HepG2 (cell line): ENCODE measurements around the gene EPB41L1. TPM values are rescaled to one million over a fixed set of nuclear protein-coding genes. Genes with fewer than 3 reads are reported as not detected.

Source experiments
- CBX5 ChIP-seq: sonication (generic); formaldehyde crosslinking; IDR thresholded peaks from 2 replicates; pipeline ENCODE4 v1.4.0; 2020; ENCODE audit warnings: missing genetic modification reagents, borderline replicate concordance
- HNRNPH1 ChIP-seq: fragments of 200-400 bp; formaldehyde crosslinking; optimal IDR thresholded peaks from 2 replicates; pipeline ENCODE3; 2017; ENCODE audit warnings: mild to moderate bottlenecking, low read depth, low read length
- HNRNPL ChIP-seq: fragments of 200-400 bp; formaldehyde crosslinking; IDR thresholded peaks from 2 replicates; pipeline ENCODE4 v1.6.1; 2017; ENCODE audit warnings: mild to moderate bottlenecking, low read depth, low read length
- KDM1A ChIP-seq: IDR thresholded peaks from 2 replicates; pipeline ENCODE4 v1.6.1; 2016; ENCODE audit warnings: missing compliant biosample characterization
- KDM5A ChIP-seq: fragments of 200-600 bp; sonication (generic); IDR thresholded peaks from 2 replicates; pipeline ENCODE4 v1.7.0; 2018; ENCODE audit warnings: antibody characterized with exemption, mild to moderate bottlenecking, low read length, borderline replicate concordance
- KLF11 ChIP-seq: IDR thresholded peaks from 2 replicates; pipeline ENCODE4 v1.6.1; 2016; ENCODE audit warnings: missing compliant biosample characterization
- KLF9 ChIP-seq: IDR thresholded peaks from 2 replicates; pipeline ENCODE4 v1.6.1; 2016; ENCODE audit warnings: low read depth
- KMT2B ChIP-seq: IDR thresholded peaks from 2 replicates; pipeline ENCODE4 v1.6.1; 2016; ENCODE audit warnings: missing genetic modification reagents, missing compliant biosample characterization
- MAFK ChIP-seq, 2 experiments: IDR thresholded peaks in 1 of 2; conservative IDR thresholded peaks in 1 of 2; 2 replicates each; pipeline ENCODE4 v1.6.1; 2011; ENCODE audit warnings: improper control_type of control experiment in 2 of 2, low read length in 2 of 2
- MIXL1 ChIP-seq: IDR thresholded peaks from 2 replicates; pipeline ENCODE4 v1.6.1; 2016
- MXI1 ChIP-seq: IDR thresholded peaks from 3 replicates; pipeline ENCODE4 v1.6.1; 2012; ENCODE audit warnings: low read depth, low read length, inconsistent platforms, borderline replicate concordance
- SMYD3 ChIP-seq: sonication (generic); formaldehyde crosslinking; IDR thresholded peaks from 2 replicates; pipeline ENCODE4 v1.8.1; 2023; ENCODE audit warnings: mild to moderate bottlenecking, missing genetic modification reagents
- SOX5 ChIP-seq: IDR thresholded peaks from 2 replicates; pipeline ENCODE4 v1.6.1; 2016; ENCODE audit warnings: borderline replicate concordance
- ZBTB7A ChIP-seq: sonication (generic); formaldehyde crosslinking; IDR thresholded peaks from 2 replicates; pipeline ENCODE4 v1.8.0; 2022; ENCODE audit warnings: mild to moderate bottlenecking, missing genetic modification reagents
- ZEB1 ChIP-seq: IDR thresholded peaks from 2 replicates; pipeline ENCODE4 v1.6.1; 2012; ENCODE audit warnings: mild to moderate bottlenecking, low read depth, inconsistent platforms; ENCODE audit not compliant: insufficient replicate concordance
- ZFY ChIP-seq: sonication (generic); formaldehyde crosslinking; IDR thresholded peaks from 2 replicates; pipeline ENCODE4 v1.4.0; 2020; ENCODE audit warnings: missing genetic modification reagents
- ZHX2 ChIP-seq, 2 experiments: sonication (generic) in 1 of 2; formaldehyde crosslinking in 1 of 2; IDR thresholded peaks; 2 replicates each; pipeline versions ENCODE4 v1.6.1 to v1.9.0; 2014 to 2022; ENCODE audit warnings: antibody characterized with exemption in 1 of 2, borderline replicate concordance in 1 of 2, inconsistent platforms in 1 of 2, low read depth in 1 of 2, missing genetic modification reagents in 1 of 2
- ZMAT5 ChIP-seq: sonication (generic); formaldehyde crosslinking; IDR thresholded peaks from 2 replicates; pipeline ENCODE4 v1.5.0; 2020; ENCODE audit warnings: mild to moderate bottlenecking, low read depth, missing genetic modification reagents, borderline replicate concordance
- ZNF337 ChIP-seq: sonication (generic); formaldehyde crosslinking; IDR thresholded peaks from 2 replicates; pipeline ENCODE4 v1.5.1; 2020; ENCODE audit warnings: missing genetic modification reagents, low read depth, mild to moderate bottlenecking, borderline replicate concordance
- ZNF570 ChIP-seq: sonication (generic); formaldehyde crosslinking; IDR thresholded peaks from 2 replicates; pipeline ENCODE4 v1.4.0; 2020; ENCODE audit warnings: mild to moderate bottlenecking, missing genetic modification reagents, borderline replicate concordance
- ZNF616 ChIP-seq: sonication (generic); formaldehyde crosslinking; IDR thresholded peaks from 2 replicates; pipeline ENCODE4 v1.5.0; 2020; ENCODE audit warnings: low read depth, mild to moderate bottlenecking, missing genetic modification reagents
- ZSCAN21 ChIP-seq: sonication (generic); formaldehyde crosslinking; IDR thresholded peaks from 2 replicates; pipeline ENCODE4 v1.8.0; 2022; ENCODE audit warnings: mild to moderate bottlenecking, missing genetic modification reagents, moderate library complexity, borderline replicate concordance
- polyA plus RNA-seq, 8 experiments: library from polyadenylated mRNA; depleted of rRNA in 3 of 8; stranded (reverse) in 7 of 8; unstranded in 1 of 8; fragments of >200 nt; fragmentation: Illumina TruSeq in 4 of 8; extraction: Trizol in 4 of 8; gene quantifications; 2 replicates each; pipeline versions ENCODE4 v1.2.1 to v1.2.3, GENCODE V29; 2011 to 2016; ENCODE audit warnings: low read depth in 4 of 8, missing spikeins in 1 of 8, mixed read lengths in 1 of 8; ENCODE audit not compliant: insufficient read depth in 1 of 8
- total RNA-seq, 5 experiments: library from RNA; depleted of rRNA; stranded (reverse); fragments of >200 nt; fragmentation: Illumina TruSeq; extraction: Trizol; gene quantifications; 2 replicates each; pipeline ENCODE4 v1.2.3, GENCODE V29; 2016; ENCODE audit warnings: low read depth in 1 of 5
- TF ChIP-seq, protein P1 (sequence below): sonication (generic); formaldehyde crosslinking; IDR thresholded peaks from 2 replicates; pipeline ENCODE4 v1.8.0; 2022; ENCODE audit warnings: mild to moderate bottlenecking, missing genetic modification reagents, moderate library complexity

EPB41L1 gene
- total and polyA plus RNA-seq, 2 of the 13 experiments (the other 11 are each of a cell fraction or from before 2014, with no cell fraction given) = 16.7 to 39.0 TPM

DNA sequence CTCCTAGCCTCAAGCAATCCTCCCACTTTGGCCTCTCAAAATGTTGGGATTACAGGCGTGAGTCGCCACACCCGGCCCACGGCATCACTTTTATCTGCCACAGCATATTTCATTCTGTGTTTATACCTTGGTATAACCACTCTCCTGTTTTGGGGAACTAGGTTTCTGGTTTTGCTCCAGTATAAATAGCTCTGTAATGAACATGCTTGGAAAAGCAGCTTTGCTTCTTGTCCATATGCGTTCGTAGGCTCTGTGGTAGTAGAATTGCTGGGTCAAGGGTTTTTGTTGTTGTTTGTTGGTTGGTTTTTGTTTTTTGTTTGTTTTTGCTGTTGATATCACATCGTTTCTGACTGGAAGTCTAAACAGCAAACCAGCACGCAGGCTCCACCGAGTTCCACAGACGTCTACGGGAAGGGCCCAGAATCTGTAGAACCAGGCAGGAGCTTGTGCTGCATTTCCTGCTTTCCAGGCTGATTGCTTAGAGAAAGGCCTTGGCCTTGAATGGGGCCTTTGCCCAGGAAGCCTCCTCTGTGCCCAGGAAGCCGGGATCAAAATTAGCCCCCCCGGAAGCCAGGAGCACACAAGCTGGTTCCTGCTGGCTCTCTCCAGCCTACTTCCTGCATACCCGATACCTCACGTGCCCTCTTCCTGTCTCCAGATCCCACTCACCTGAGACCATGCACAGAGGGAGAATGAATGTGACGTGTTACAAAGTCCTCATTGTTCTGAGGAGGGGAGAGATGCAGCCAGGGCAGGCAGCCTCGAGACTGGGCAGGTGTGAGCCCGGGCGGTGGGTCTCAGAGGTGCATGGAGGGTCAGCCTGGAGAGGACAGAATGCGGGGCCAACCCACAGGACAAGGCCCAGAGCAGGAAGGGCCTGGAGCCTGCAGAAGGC, 116.5 kb downstream of the EPB41L1 start (continued):
- TF ChIP-seq ZFY (CRISPR knock-in tag) (peak; percentile 95), KMT2B (CRISPR knock-in tag) (0 out of 2 replicates have a peak, but pooled peaks have one; percentile 29), ZHX2 (IDR thresholded peaks at IDR 0.05; ENCODE audit: low read depth) (peak; percentile 67; the same call in 1 of the 2 replicates), ZHX2 (CRISPR knock-in tag; IDR thresholded peaks at IDR 0.05; ENCODE audit: borderline replicate concordance) (no peak), ZEB1 (no peak), MXI1 (no peak; the same call in 2 of the 3 replicates), ZMAT5 (CRISPR knock-in tag) (no peak), KLF9 (CRISPR knock-in tag) (no peak), ZNF570 (CRISPR knock-in tag) (no peak), HNRNPH1 (no peak), ZNF616 (CRISPR knock-in tag) (no peak), MAFK (conservative IDR thresholded peaks at IDR 0.05 in 1 of 2, IDR thresholded peaks at IDR 0.05 in 1 of 2; ENCODE audit: low read length in 2 of 2) (0 out of 4 replicates have a peak, but pooled peaks of 1 of the 2 experiments have one; percentile 6), HNRNPL (no peak), KLF11 (CRISPR knock-in tag) (no peak), CBX5 (CRISPR knock-in tag) (peak; percentile 80; the same call in 1 of the 2 replicates), ZBTB7A (CRISPR knock-in tag) (0 out of 2 replicates have a peak, but pooled peaks have one; percentile 8), ZSCAN21 (peak; percentile 86), SOX5 (peak; percentile 82), MIXL1 (peak; percentile 45; the same call in 1 of the 2 replicates), ZNF337 (CRISPR knock-in tag) (no peak), KDM1A (CRISPR knock-in tag) (no peak), SMYD3 (no peak), KDM5A (no peak)
- TF ChIP-seq, protein P1, sequence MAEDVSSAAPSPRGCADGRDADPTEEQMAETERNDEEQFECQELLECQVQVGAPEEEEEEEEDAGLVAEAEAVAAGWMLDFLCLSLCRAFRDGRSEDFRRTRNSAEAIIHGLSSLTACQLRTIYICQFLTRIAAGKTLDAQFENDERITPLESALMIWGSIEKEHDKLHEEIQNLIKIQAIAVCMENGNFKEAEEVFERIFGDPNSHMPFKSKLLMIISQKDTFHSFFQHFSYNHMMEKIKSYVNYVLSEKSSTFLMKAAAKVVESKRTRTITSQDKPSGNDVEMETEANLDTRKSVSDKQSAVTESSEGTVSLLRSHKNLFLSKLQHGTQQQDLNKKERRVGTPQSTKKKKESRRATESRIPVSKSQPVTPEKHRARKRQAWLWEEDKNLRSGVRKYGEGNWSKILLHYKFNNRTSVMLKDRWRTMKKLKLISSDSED (CRISPR knock-in tag) = no peak
